Renal cortical epithelial cell (primary cell): ENCODE measurements around the gene BMAL2. TPM values are rescaled to one million over a fixed set of nuclear protein-coding genes. Genes with fewer than 3 reads are reported as not detected.

Experiments
- DNase-seq: peaks from one replicate; pipeline ENCODE4 v3.0.0-alpha.2; 2011; ENCODE audit warnings: low read depth
- total RNA-seq: library from RNA; depleted of rRNA; stranded (reverse); fragments of >200 nt; gene quantifications from 2 replicates; pipeline ENCODE4 v1.2.3, GENCODE V29; 2014

BMAL2 gene
- total RNA-seq, 1 donor from 2014 or later: 24.6 TPM

- no peak for DNase-seq
Measured at GRCh38 chr12:27359578-27360340, 27.1 kb downstream of the BMAL2 start.

GRCh38 chr12:27361372-27361771 lies 28.7 kb downstream of the BMAL2 start:
- DNase-seq: no peak

- DNase-seq: no peak
Measured at GRCh38 chr12:27366621-27367020, 34.0 kb downstream of the BMAL2 start.

DNA sequence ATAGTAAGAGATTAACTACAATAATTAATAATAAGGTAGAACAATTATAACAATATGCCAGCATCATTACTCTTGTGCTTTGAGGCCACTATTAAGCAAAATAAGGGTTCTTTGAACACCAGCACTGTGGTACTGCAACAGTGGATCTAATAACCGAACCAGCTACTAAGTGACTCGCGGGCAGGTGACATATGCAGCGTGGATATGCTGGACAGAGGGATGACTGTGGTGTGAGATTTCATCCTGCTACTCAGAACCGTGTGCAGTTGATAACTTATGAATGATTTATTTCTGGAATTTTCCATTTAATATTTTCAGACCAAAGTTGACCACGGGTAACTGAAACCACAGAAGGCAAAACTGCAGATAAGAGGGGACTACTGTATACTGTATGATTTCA lies 34.4 kb downstream of the BMAL2 start:
- no peak for DNase-seq

DNA sequence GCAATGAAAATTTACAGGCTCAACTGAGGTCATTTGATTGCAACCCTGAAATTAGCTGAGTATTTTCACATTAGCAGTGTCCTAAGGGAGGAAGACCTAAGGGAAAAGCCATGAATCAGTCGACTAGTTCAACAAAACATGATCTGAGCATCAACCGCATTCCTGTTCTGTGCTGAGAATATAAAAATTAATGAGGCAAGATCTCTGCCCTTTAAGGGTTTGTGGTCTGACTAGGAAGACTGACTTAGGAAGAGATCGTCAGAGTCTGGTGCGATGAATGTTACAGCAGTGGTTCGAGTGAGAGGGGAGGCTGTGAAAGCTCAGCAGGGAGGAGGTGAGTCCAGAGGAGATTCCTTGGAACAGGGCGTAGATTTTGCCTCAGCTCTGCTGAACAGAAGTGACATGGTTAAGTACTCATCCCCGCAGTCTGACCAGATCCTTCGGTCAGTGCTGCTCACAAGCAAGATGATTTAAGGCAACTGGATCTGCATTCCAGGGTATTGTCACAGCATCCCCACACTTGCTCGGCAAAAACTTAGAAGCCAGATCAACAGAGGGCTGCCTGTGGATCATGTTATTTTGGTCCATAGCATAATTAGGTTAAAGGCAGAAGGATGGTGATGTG lies 49.6 kb downstream of the BMAL2 start:
- DNase-seq: peak; percentile 95

Other genes starting within 250 kb of the BMAL2 start
- gene STK38L, start 88.5 kb upstream of the BMAL2 start, total RNA-seq: 15.7 and 32.5 TPM in 2 replicates
- gene SMCO2, start 113.9 kb downstream of the BMAL2 start, total RNA-seq: not detected in 2 replicates
- gene PPFIBP1, start 191.4 kb downstream of the BMAL2 start, total RNA-seq: 110 and 281 TPM in 2 replicates